GM21529 (cell line): Measurements from ENCODE around the gene PROSER2.

Experiments
- ATAC-seq: cut with Tn5 transposase; IDR thresholded peaks from one replicate; pipeline ENCODE4 v1.9.1; 2021; ENCODE audit not compliant: unreplicated experiment

Gene PROSER2

DNA sequence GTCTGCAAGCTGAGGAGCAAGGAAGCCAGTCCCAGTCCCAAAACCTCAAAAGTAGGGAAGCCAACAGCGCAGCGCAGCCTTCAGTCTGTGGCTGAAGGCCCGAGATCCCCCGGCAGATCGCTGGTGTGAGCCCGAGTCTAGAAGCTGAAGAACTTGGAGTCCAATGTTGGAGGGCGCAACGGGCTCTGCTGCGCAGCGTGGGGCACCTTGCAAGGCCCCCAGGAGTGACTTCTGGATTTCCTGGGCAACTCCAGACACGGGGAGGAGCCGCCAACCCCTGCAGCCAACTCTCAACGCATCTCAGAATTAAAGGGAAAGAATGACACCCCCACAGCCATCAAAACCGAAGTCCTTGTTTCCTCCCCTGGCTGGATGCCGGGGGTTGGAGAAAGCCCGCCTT is 18.8 kb upstream of the PROSER2 start:
- ATAC-seq: no peak

DNA sequence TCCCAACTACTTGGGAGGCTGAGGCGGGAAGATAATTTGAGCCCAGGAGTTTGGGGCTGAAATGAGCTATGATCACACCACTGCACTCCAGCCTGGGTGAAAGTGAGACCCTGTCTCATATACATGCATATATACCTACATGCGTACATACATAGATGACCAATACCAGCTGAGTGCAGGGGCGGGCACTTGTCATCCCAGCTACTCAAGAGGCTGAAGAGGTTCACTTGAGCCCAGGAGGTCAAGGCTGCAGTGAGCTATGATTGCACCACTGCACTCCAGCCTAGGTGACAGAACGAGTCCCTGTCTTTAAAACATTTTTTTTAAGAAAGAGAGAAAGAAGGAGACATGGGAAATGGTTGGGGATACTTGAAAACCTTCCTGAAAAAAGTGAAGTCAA is 17.4 kb upstream of the PROSER2 start:
- ATAC-seq: no peak

GRCh38 chr10:11806706-11807105 is 16.4 kb upstream of the PROSER2 start:
- ATAC-seq: no peak

DNA sequence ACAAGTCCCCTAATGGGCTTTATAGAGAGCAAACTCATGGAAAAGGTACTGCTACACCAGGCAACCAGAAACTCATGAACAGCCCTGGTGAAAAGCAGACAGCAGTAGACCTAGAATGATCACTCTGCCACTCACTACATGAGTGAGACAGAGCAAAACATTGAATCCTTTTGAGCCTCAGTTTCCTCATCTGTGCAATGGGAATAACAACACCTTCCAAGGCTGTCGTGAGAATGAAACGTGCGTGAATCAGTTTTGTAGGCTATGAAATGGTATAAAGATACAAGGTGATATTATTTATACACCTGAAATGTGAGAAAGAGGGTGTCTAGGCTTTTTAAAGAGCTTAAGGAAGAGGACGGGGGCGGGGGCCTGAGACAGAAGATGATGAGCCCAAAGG is 14.3 kb upstream of the PROSER2 start:
- ATAC-seq: no peak

DNA sequence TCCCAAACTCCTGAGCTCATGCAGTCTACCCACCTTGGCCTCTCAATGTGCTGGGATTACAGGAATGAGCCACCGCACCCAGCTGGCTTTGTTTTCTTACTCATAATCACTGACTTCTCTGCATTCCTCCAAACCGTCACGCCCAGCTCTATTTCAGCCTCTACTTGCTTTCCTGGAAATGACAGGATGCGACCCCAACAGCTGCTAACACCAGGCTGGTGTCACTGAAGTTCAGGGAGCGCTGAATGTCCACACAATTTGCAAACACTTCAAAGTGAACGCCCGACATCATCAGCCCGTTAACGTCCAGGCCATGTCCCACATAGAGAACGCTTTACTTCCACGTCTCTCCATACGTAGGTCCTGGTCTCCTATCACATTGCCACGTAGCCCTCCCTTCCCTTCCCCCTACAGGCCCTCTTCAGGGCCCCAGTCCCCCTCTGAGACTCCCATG is 12.8 kb upstream of the PROSER2 start:
- no peak for ATAC-seq

DNA sequence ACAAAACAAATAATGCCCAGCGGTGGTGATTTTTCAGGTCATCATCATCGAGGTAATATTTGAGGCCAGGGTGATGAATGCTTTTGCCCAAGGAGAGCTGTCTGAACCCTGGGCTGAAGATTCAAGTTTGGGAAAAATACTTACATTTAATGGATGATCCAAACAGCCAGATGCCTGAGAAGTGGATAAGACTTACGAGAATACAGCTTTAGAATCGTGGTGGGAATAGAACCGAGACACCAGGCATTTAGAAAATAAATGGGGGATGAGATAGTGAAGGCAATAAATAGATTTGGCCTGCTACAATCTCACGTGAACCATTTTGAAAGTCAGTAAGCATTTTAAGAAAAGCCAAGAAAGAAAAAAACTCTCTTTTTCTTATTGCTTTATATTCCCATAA is 12.2 kb upstream of the PROSER2 start:
- ATAC-seq: no peak

DNA sequence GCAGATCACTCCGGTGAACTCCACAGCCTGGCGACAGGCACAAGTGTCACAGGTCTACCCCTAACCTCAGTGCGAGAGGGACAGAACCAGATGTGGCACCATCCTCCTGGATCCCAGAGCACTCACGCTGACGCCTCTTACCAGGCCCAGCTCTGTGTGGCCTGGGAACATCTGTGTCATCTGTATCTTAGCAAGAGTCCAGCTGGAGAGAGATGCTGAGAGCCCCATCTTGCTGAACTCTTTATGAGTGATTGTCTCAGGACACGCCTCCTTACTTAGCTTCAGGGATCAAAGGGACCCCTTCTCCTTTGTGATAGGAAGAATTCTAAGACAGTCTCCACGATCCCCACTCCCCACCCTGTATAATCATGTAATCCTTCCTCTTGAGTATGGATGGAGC is 10.0 kb upstream of the PROSER2 start:
- ATAC-seq: no peak

DNA sequence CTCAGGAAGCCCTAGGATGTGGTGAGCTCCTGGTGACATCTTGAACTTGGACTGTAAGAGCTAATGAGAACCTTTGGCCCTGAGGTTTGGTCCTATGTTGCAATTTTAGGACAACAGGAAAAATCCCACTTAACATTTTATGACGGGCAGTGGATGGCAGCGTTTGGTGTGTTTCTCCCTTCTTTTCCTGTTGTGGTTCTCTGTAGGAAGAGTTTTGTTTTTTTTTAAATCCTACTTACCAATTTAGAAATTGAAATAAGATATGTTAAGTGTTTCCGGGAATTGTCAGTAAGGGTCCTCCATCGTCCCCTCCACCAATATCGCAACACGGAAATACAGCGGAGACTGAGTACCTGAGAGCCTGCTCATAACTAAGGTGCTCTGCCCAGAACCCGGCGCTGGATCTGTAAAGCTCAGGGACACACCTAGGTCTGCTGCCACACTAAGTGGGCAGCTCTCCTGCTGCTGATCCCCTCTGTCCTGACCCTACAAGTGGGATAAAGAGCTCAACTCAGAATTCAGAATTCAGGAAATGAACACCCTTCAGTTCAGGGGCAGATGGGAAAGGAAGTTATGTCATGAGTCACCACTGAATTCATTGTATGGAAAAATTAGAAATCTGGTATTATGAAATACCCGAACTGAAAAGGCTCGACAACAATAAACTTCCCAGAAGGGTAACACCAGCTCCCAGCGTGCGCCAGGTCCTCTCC is 9.1 kb upstream of the PROSER2 start:
- no peak for ATAC-seq

DNA sequence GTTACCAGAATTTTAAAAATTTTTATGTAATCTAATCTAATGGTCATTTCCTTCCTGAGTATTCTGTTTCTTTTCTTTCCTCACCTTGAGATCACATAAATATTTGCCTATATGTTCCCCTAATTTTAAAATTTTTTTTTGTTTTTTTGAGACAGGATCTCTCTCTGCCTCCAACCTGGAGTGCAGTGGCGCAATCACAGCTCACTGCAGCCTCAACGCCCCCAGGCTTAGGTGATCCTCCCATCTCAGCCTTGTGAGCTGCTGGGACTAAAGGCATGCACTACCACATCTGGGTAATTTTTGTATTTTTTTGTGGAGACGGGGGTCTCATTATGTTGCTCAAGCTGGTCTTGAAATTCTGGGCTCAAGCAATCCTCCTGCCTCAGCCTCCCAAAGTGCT is 4.1 kb upstream of the PROSER2 start:
- no peak for ATAC-seq

- no peak for ATAC-seq
Observed at GRCh38 chr10:11822026-11822756, 965 bp upstream of the PROSER2 start.

DNA sequence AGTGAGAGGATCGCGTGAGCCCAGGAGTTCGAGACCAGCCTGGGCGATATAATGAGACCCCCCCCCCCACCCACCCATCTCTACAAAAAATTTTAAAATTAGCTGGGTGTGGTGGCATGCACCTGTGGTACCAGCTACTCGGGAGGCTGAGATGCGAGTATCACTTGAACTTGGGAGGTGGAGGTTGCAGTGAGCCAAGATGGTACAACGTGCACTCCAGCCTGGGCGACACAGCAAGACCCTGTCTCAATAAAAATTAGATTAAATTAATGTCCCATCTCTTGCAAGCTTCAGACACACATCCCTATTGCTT is 391 bp upstream of the PROSER2 start:
- no peak for ATAC-seq

DNA sequence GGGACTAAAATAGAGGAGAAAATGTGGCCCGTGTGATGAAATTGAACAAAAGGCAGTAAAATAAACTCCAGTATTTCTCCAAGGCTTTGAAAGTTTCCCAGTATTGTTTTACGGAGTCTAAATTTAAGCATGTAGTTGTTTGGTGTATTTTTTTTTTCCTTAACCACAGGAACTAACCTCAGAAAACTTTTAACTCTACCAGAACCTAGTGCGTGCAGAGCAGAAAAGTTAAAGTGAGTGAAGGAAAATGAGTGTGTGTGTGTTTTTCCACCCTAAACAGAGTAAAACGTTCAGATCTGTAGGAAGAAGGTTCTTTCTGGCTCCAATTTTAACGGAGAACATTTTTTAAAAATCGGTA is 812 bp downstream of the PROSER2 start:
- ATAC-seq: no peak

DNA sequence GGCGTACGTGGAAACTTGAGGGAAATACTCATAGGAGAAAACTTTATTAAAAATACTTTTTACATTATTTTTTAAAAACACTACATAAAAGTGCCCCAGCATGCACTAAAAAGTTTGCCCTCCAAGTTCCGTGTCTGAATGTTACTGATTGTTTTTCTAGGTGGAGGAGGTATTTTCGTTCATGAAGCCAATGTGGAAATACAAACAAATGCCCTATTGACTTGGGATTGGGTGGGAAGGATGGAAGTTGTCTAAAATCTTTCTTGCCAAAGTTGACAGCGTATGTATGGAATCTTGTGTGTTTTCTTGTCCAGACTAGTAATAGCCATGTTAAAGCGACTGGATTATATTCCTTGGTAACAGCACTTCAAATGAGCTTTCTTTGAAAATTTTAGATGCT is 1.2 kb downstream of the PROSER2 start:
- no peak for ATAC-seq

DNA sequence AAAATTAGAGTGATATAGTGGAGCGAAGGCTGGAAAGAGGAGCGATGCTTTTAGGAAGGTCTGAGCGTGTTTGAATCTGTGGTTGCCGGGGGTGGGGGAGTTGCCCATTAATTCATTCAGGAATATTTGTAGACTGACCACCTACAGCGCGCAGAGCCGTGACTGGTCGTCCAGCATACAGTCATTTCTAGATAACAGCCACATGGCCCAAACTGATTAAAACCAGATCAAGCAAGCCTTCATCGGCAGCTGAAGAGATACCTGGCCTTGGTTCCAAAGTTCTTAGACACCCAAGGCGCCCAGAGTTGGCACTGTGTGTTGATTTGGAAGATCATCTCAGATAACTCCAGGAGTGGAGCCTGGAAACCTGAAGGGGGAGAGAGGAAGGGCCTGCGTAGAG is 1.7 kb downstream of the PROSER2 start:
- ATAC-seq: no peak

DNA sequence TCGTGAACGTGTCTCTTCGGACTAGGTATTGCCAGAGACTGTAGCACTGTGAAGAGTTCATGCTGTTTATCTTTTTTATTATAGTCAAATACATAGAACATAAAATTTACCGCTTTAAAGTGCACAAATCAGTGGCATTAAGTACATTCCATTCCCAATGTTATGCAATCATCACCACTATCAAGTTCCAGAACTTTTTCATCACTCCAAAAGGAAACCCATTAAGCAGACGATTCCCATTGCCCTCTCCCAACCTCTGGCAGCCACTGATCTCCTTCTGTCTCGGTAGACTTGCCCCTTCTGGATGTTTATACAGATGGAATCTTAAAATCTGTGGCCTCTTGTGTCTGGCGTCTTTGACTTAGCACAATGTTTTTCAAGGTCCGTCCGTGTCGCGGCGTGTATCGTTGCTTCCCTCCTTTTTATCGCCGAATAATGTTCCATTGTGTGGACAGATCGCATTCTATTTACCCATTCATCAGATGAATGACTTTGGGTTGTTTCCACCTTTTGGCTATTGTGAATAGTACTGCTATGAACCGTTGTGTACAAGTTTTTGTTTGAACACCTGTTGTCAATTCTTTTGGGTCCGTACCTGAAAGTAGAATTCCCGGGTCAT is 2.7 kb downstream of the PROSER2 start:
- no peak for ATAC-seq

DNA sequence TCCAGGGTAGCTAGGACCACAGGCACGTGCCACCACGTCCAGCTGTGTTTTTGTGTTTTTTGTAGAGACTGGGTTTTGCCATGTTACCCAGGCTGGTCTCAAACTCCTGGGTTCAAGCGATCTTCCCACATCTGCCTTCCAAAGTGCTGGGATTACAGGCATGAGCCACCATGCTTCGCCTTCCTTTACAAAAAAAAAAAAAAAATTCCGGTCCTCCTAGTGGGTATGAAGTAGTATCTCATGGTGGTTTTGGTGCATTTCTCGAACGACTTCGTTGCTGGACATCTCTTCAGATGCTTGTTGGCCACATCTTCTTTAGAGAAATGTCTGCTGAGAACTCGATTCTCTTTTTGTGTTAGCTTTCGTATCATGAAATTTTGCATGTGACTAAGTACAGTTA is 3.9 kb downstream of the PROSER2 start:
- no peak for ATAC-seq

DNA sequence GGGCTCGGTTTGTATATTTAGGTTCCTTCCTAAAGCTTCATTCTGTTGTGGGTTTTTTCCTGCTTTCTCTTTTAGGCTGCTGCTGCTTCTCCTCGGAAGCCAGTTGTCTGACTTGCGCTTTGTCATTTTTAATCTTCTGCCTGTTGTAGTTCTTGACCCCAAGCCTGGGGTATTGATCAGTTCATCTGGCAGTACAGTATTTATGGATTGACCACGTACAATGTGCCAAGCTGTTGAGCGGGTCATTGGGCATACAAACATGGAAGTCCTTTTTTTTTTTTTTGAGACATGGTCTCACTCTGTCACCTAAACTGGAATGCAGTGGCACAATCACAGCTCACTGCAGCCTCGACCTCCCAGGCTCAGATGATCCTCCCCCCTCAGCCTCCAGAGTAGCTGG is 4.3 kb downstream of the PROSER2 start:
- no peak for ATAC-seq

- ATAC-seq: no peak
Observed at GRCh38 chr10:11828682-11829284, 5.6 kb downstream of the PROSER2 start.

GRCh38 chr10:11830836-11831519 is 7.8 kb downstream of the PROSER2 start:
- no peak for ATAC-seq

GRCh38 chr10:11831520-11831951 is 8.4 kb downstream of the PROSER2 start:
- ATAC-seq: no peak

GRCh38 chr10:11832042-11832441 is 8.9 kb downstream of the PROSER2 start:
- ATAC-seq: no peak
